ENCODE data around the gene CPEB4.

The CPEB4 gene

DNA sequence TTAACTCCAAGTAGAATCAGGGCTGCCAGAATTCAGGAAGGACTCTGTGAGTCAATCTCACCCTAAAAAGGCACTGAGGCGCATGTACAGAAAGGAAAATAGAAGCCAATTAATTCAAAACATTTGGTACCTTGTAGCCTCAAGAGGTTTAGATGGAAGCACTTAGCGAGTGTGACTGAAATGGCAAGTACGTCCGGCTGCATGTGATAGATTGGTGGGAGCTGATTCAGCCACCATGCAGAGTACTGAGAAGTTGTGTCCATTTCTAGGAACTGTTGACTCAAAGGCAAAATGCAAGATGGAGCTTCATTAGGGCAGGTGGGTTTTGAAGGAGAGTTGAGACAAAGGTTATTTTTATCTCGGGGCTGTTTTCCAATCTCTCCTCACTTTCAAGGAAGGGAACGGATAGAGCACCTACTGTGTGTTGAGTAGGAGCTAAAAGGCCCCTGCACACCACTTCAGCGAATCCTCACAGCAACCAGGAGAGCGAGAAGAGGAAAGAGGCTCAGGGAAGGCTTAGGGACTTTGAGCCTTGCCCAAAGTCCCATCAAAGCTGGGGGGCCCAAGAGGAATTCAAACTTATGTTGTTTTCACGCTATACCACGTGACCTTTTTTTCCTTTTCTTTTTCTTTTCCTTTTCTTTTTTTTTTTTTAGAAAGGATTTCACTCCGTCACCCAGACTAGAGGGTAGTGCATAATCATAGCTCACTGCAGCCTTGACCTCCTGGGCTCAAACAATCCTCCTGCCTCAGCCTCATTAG is 34.6 kb upstream of the CPEB4 start:
- no peaks in the 10 kb centered on the region for H3K4me1 ChIP-seq (ENCODE audit: insufficient read depth, low read length)
- H3K36me3 ChIP-seq (ENCODE audit: insufficient read depth, low read length) = no peaks in the 10 kb centered on the region
- H3K9ac ChIP-seq (ENCODE audit: low read depth, low read length) = no peak overlapping the region
- H3K9me3 ChIP-seq (ENCODE audit: control insufficient read depth, insufficient read depth, low read length) = no peaks in the 10 kb centered on the region; the same call in 1 of the 2 replicates

- H3K36me3 ChIP-seq (ENCODE audit: insufficient read depth, low read length) = no peaks in the 10 kb centered on the region
- no peaks in the 10 kb centered on the region; the same call in 1 of the 2 replicates for H3K9me3 ChIP-seq (ENCODE audit: control insufficient read depth, insufficient read depth, low read length)
- H3K9ac ChIP-seq (ENCODE audit: low read depth, low read length) = no peak overlapping the region
- peaks cover 8% of the 10 kb centered on the region; the same call in 1 of the 2 replicates for H3K4me1 ChIP-seq (ENCODE audit: insufficient read depth, low read length)
These were observed 32.8 kb upstream of the CPEB4 start for GRCh38 chr5:173855162-173855994.

DNA sequence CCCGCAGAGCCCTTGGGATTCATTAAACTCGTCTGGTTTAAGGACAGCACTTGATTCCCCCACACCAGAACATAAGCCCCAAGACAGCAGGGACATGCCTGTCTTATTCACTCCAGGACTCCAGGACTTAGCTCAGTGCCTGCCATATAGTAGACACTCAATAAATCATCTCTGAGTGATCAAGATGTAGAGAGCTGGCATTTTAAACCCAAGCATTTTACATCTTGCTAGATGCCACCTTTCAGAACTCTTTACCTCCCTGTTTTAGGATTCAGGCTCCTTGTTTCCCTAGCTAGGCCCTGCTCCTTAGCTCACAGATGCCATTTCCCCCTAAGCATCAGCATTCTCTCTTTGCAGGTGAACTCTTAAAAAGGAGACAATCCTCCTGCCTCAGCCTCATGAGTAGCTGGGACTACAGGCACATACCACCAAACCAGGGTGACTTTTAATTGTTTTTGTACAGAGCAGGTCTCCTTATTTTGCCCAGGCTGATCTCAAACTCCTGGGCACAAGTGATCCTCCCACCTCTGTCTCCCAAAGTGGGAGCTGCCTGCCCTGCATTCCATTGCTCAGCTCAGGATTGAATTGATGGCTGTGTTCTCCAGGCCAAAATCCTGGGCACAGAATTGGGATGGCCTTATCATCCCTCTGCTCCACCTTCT is 32.0 kb upstream of the CPEB4 start:
- H3K4me1 ChIP-seq (ENCODE audit: insufficient read depth, low read length) = peaks cover 9% of the 10 kb centered on the region; the same call in 1 of the 2 replicates
- no peaks in the 10 kb centered on the region; the same call in 1 of the 2 replicates for H3K9me3 ChIP-seq (ENCODE audit: control insufficient read depth, insufficient read depth, low read length)
- no peaks in the 10 kb centered on the region for H3K36me3 ChIP-seq (ENCODE audit: insufficient read depth, low read length)
- no peak overlapping the region for H3K9ac ChIP-seq (ENCODE audit: low read depth, low read length)

DNA sequence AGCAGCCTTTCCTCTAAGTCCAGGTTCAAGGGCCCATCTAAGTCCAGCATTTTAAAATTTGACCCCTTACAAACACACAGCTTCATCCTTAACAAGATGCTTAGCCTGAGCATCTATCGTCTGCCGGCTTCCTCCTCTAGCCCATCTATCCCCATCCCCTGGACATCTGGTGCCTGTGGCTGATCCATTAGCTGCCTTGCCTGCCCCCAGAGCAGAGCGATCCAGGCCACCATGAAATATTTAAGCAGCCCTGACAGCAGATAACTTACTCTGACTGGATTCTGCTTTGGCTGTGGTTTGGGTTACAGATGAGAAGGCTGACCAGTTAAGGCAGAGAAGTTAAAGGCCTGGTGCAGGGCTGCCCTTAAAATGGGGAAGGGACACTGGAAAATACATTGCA is 30.9 kb upstream of the CPEB4 start:
- Histone ChIP-seq H3K36me3 (ENCODE audit: insufficient read depth, low read length) (no peaks in the 10 kb centered on the region), H3K9ac (ENCODE audit: low read depth, low read length) (no peak overlapping the region), H3K4me1 (ENCODE audit: insufficient read depth, low read length) (peaks cover 9% of the 10 kb centered on the region; the same call in 1 of the 2 replicates)

DNA sequence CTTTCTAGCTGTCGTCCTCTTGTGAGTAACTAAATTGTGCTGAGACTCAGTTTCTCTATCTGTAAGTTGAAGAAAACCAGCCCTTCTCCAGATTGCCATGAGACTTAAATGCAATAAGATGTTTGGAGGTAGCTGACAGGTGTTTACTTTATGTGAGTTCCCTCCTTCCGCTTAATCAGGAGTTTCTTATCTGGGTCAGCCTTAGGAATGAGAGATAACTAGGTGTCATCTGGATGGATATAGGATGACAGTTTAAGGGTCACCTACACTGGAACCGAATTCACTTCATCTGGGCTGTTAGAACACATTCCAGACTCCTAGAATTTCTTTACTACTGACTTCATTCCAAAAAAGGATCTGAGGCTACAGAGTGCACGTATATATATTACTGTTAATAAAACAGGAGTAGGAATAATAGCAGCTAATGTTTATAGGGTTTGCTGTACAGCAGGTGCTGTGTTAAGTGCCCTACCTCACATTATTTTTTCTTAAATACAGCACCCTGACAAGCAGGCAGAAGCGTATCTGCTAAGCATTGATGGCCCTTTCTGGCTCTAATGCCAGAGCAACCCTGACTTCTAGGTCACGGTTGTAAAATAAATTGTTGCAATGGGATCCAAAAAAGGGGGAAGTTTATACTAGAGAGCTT is 30.0 kb upstream of the CPEB4 start:
- peaks cover 9% of the 10 kb centered on the region; the same call in 1 of the 2 replicates for H3K4me1 ChIP-seq (ENCODE audit: insufficient read depth, low read length)

More for the DNA sequence above, 30.9 kb upstream of the CPEB4 start:
- no peaks in the 10 kb centered on the region; the same call in 1 of the 2 replicates for H3K9me3 ChIP-seq (ENCODE audit: control insufficient read depth, insufficient read depth, low read length)

DNA sequence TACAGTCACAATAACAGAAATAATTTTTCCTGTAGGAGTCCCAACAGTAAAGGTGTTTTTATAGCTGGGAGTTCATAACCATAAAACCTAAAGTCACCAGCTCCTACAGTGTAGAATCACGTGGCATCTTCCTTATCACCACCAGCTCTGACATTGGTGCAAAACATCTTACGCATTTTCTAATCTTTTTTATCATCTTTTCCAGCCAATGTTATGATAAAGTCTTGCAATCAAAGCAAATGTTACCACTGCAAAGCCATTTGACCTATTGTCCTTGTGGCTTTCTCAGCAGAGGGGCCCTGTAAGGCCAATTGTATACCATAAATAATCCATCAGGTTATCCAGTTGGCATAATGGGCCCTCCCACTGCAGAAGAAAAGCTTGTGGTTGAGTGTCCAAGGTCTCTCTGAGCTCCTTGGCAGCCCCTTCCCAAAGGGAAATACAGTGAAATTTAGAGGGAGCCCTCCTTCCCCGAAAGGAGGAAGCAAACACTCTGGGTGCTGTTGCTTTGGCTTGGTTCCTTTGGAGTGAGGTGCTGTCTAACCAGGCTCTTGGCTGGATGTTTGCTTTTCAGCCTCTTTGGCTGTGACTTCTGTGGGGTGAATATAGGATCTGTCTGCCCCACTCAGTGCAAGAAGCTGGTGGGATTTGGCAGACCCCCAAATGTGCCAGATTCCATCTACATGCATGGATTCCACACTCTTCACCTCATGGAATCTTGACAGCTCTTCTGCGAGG is 29.3 kb upstream of the CPEB4 start:
- H3K4me1 ChIP-seq (ENCODE audit: insufficient read depth, low read length) = peaks cover 10% of the 10 kb centered on the region; the same call in 1 of the 2 replicates
- no peaks in the 10 kb centered on the region for H3K36me3 ChIP-seq (ENCODE audit: insufficient read depth, low read length)
- no peak overlapping the region for H3K9ac ChIP-seq (ENCODE audit: low read depth, low read length)
- H3K9me3 ChIP-seq (ENCODE audit: control insufficient read depth, insufficient read depth, low read length) = no peaks in the 10 kb centered on the region

More for the DNA sequence above, 30.0 kb upstream of the CPEB4 start:
- H3K9ac ChIP-seq (ENCODE audit: low read depth, low read length) = no peak overlapping the region
- no peaks in the 10 kb centered on the region for H3K36me3 ChIP-seq (ENCODE audit: insufficient read depth, low read length)
- no peaks in the 10 kb centered on the region for H3K9me3 ChIP-seq (ENCODE audit: control insufficient read depth, insufficient read depth, low read length)

GRCh38 chr5:173859408-173860159 is 28.6 kb upstream of the CPEB4 start:
- H3K4me1 ChIP-seq (ENCODE audit: insufficient read depth, low read length) = peaks cover 16% of the 10 kb centered on the region; the same call in 1 of the 2 replicates
- H3K9ac ChIP-seq (ENCODE audit: low read depth, low read length) = no peak overlapping the region
- no peaks in the 10 kb centered on the region for H3K9me3 ChIP-seq (ENCODE audit: control insufficient read depth, insufficient read depth, low read length)
- no peaks in the 10 kb centered on the region for H3K36me3 ChIP-seq (ENCODE audit: insufficient read depth, low read length)

GRCh38 chr5:173862047-173862477 is 26.1 kb upstream of the CPEB4 start:
- H3K36me3 ChIP-seq (ENCODE audit: insufficient read depth, low read length) = no peaks in the 10 kb centered on the region
- no peak overlapping the region for H3K9ac ChIP-seq (ENCODE audit: low read depth, low read length)
- peaks cover 16% of the 10 kb centered on the region; the same call in 1 of the 2 replicates for H3K4me1 ChIP-seq (ENCODE audit: insufficient read depth, low read length)
- H3K9me3 ChIP-seq (ENCODE audit: control insufficient read depth, insufficient read depth, low read length) = no peaks in the 10 kb centered on the region

DNA sequence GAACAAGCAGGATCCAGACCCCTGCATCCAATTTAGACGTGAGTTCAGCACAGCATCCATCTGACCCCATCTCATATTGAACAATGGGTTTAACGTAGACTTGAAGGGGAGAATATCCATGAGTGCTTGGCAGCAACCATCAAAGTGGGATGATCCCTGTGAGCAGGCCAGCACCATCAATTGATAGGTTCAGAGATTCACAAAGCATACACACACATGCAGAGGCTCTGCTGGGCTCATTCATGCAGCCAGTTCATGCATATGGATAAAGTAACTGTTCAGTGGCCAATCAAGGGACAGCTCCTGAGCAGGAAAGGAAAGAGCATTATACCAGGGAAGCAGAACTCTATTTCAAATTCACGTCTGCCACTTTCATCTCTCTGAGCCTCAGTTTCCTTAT is 24.8 kb upstream of the CPEB4 start:
- peaks cover 16% of the 10 kb centered on the region; the same call in 1 of the 2 replicates for H3K4me1 ChIP-seq (ENCODE audit: insufficient read depth, low read length)
- no peaks in the 10 kb centered on the region; the same call in 1 of the 2 replicates for H3K9me3 ChIP-seq (ENCODE audit: control insufficient read depth, insufficient read depth, low read length)
- H3K9ac ChIP-seq (ENCODE audit: low read depth, low read length) = no peak overlapping the region

DNA sequence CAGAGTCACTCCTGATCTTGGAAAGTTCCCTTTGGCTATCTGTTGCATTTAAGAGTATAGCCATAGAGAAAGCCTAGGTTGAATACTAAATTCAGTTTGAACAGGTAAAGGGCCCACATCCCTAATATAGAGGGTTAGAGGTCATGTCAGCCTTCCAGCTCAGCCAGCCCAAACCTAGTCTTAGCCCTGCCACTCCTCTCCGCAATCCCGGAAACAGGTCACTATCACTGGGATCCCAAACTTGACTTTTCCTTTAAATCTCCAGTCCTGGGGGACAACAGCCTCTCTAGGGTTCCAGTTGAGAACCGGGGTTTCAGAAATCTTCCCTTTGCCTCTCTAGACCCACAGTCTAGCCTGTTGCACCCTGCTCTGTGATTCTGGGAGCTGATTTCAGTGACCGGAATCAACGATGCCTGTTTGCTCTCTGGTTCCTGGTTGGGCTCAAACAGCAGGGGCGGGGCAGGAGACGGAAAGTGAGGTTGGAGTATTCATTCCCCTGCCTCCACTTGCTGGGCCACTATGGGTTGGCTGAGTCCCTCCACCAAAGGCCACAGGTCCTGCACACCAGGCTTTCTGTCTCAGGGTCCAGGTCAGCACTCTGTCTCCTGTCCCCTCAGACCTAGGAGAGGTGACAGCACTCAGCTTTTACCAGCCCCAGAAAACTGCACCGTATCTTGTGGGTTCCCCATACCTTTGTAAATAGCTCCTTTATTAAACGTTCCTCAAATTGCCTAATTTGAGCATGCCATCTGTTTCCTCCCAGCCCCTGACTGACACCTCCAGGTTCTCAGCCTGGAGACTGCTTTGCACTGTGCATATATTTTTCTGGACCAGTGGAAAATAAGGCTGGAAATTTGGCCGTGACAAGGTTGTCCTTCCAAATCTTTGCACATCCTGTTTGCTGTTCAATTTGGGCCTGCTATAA is 23.8 kb upstream of the CPEB4 start:
- Histone ChIP-seq H3K9me3 (ENCODE audit: control insufficient read depth, insufficient read depth, low read length) (no peaks in the 10 kb centered on the region; the same call in 1 of the 2 replicates), H3K36me3 (ENCODE audit: insufficient read depth, low read length) (no peaks in the 10 kb centered on the region), H3K9ac (ENCODE audit: low read depth, low read length) (no peak overlapping the region), H3K4me1 (ENCODE audit: insufficient read depth, low read length) (peaks cover 13% of the 10 kb centered on the region; the same call in 1 of the 2 replicates)

More for the DNA sequence above, 24.8 kb upstream of the CPEB4 start:
- H3K36me3 ChIP-seq (ENCODE audit: insufficient read depth, low read length) = no peaks in the 10 kb centered on the region

DNA sequence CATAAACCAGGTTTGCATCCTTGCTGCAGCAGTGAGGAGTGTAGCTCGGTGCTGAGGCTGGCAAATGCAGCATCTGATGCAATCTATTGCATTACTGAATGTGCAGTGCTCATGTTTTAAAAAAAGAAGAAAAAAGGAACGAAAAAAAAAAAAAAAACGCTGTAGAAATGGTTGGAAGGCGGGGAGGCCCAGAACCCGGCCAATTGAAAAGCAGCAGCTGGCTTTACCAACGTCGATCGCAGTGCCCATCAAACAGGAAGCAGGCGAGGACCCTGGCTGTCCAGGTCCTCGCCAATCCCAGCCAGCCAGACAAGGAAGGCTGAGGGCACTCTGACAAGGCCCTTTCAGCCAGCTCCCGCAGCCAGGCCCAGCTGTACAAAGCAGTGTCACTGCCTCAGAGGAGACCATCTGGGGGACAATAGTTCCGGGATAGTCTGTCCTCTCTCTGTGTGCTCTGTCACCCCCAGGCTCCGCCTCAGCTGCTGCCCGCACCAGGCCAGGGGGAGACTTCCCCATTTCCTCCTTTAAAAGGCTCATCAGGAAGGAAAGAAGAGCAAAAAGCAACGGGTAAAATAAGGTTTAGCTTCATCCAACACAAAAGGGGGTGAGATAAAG is 21.8 kb upstream of the CPEB4 start:
- Histone ChIP-seq H3K36me3 (ENCODE audit: insufficient read depth, low read length) (no peaks in the 10 kb centered on the region), H3K9ac (ENCODE audit: low read depth, low read length) (no peak overlapping the region), H3K9me3 (ENCODE audit: control insufficient read depth, insufficient read depth, low read length) (no peaks in the 10 kb centered on the region; the same call in 1 of the 2 replicates), H3K4me1 (ENCODE audit: insufficient read depth, low read length) (peaks cover 7% of the 10 kb centered on the region; the same call in 1 of the 2 replicates)
